MM.1S (cell line): Measurements from ENCODE around the gene EPB41L1.

Experiments used
- DNase-seq: peaks from one replicate; pipeline ENCODE4 v3.0.0-alpha.2; 2015
- H2AFZ ChIP-seq: fragments of 300-600 bp; sonication (generic); 2 replicates; pipeline ENCODE4 v1.6.0; 2016; ENCODE audit warnings: antibody characterized with exemption, low read length
- H3F3A ChIP-seq: fragments of 300-600 bp; sonication (generic); 2 replicates; pipeline ENCODE4 v1.6.1; 2016; ENCODE audit warnings: mild to moderate bottlenecking, antibody characterized with exemption, low read length, moderate library complexity, mixed read lengths; ENCODE audit not compliant: insufficient read depth
- H3K27ac ChIP-seq: fragments of 300-600 bp; sonication (generic); 2 replicates; pipeline ENCODE4 v1.5.1; 2016; ENCODE audit warnings: mild to moderate bottlenecking, low read length
- H3K27me3 ChIP-seq: fragments of 300-600 bp; sonication (generic); replicated peaks from 2 replicates; pipeline ENCODE4 v1.6.0; 2016; ENCODE audit warnings: low read length; ENCODE audit not compliant: insufficient read depth
- H3K36me3 ChIP-seq: fragments of 300-600 bp; sonication (generic); replicated peaks from 2 replicates; pipeline ENCODE4 v1.6.1; 2016; ENCODE audit warnings: mild to moderate bottlenecking, low read length, mixed read lengths; ENCODE audit not compliant: insufficient read depth
- H3K4me1 ChIP-seq: fragments of 300-600 bp; sonication (generic); 2 replicates; pipeline ENCODE4 v1.6.1; 2016; ENCODE audit warnings: low read length, mixed read lengths
- H3K4me2 ChIP-seq: fragments of 300-600 bp; sonication (generic); 2 replicates; pipeline ENCODE4 v1.6.0; 2016; ENCODE audit warnings: low read depth, low read length
- H3K4me3 ChIP-seq: fragments of 300-600 bp; sonication (generic); 2 replicates; pipeline ENCODE4 v1.5.1; 2016; ENCODE audit warnings: low read length, mixed read lengths
- H3K79me2 ChIP-seq: fragments of 300-600 bp; sonication (generic); 2 replicates; pipeline ENCODE4 v1.6.1; 2016; ENCODE audit warnings: mixed run types, low read length, mixed read lengths
- H3K9ac ChIP-seq: fragments of 300-600 bp; sonication (generic); 2 replicates; pipeline ENCODE4 v1.6.1; 2016; ENCODE audit warnings: low read length, mixed read lengths
- H3K9me2 ChIP-seq: fragments of 300-600 bp; sonication (generic); replicated peaks from 2 replicates; pipeline ENCODE4 v1.6.1; 2016; ENCODE audit warnings: mild to moderate bottlenecking, low read length, mixed read lengths; ENCODE audit not compliant: insufficient read depth
- H3K9me3 ChIP-seq: fragments of 300-600 bp; sonication (generic); replicated peaks from 2 replicates; pipeline ENCODE4 v1.6.1; 2016; ENCODE audit warnings: mild to moderate bottlenecking, low read length, mixed read lengths; ENCODE audit not compliant: insufficient read depth
- H4K20me1 ChIP-seq: fragments of 300-600 bp; sonication (generic); 2 replicates; pipeline ENCODE4 v1.6.1; 2016; ENCODE audit warnings: mild to moderate bottlenecking, low read length, moderate library complexity, mixed read lengths; ENCODE audit not compliant: insufficient read depth
- CTCF ChIP-seq: fragments of 300-600 bp; sonication (generic); IDR thresholded peaks from 2 replicates; pipeline ENCODE4 v1.5.1; 2016; ENCODE audit warnings: antibody characterized with exemption, low read length, mixed read lengths
- EZH2 ChIP-seq: fragments of 300-600 bp; sonication (generic); optimal IDR thresholded peaks from 2 replicates; pipeline ENCODE3; 2017; ENCODE audit warnings: low read depth, mild to moderate bottlenecking, antibody characterized with exemption, low read length, mixed read lengths
- EZH2phosphoT487 ChIP-seq: fragments of 300-600 bp; sonication (generic); IDR thresholded peaks from 2 replicates; pipeline ENCODE4 v1.6.1; 2018; ENCODE audit warnings: antibody characterized with exemption, low read length

The EPB41L1 gene

GRCh38 chr20:36132802-36133211, 21.7 kb upstream of the EPB41L1 start:
- no peaks in the 10 kb centered on the region for H4K20me1 ChIP-seq
- no peaks in the 10 kb centered on the region for H3F3A ChIP-seq
- H2AFZ ChIP-seq = no peak overlapping the region
- no peak overlapping the region for H3K4me2 ChIP-seq
- no peak for DNase-seq
- no peaks in the 10 kb centered on the region for H3K36me3 ChIP-seq
- no peaks in the 10 kb centered on the region for H3K79me2 ChIP-seq
- H3K9me2 ChIP-seq = no peaks in the 10 kb centered on the region
- H3K27me3 ChIP-seq = no peaks in the 10 kb centered on the region
- H3K27ac ChIP-seq = no peak overlapping the region
- H3K9ac ChIP-seq = no peak overlapping the region
- H3K4me3 ChIP-seq = no peak overlapping the region
- H3K9me3 ChIP-seq = no peaks in the 10 kb centered on the region
- no peak for TF ChIP-seq EZH2
- TF ChIP-seq EZH2phosphoT487 = no peak
- TF ChIP-seq CTCF = no peak
- H3K4me1 ChIP-seq = no peaks in the 10 kb centered on the region

- H3K4me1 ChIP-seq = peaks cover 2% of the 10 kb centered on the region
- H3F3A ChIP-seq = peaks cover 1% of the 10 kb centered on the region; the same call in 1 of the 2 replicates
- no peaks in the 10 kb centered on the region for H3K9me3 ChIP-seq
- H2AFZ ChIP-seq = no peak overlapping the region
- DNase-seq = no peak
- H4K20me1 ChIP-seq = no peaks in the 10 kb centered on the region
- H3K4me3 ChIP-seq = no peak overlapping the region
- TF ChIP-seq EZH2 (no peak), CTCF (no peak), EZH2phosphoT487 (no peak)
- no peak overlapping the region for H3K9ac ChIP-seq
- no peaks in the 10 kb centered on the region for H3K79me2 ChIP-seq
- H3K27me3 ChIP-seq = no peaks in the 10 kb centered on the region
- no peaks in the 10 kb centered on the region for H3K36me3 ChIP-seq
- H3K9me2 ChIP-seq = no peaks in the 10 kb centered on the region
- H3K27ac ChIP-seq = no peak overlapping the region
- no peak overlapping the region for H3K4me2 ChIP-seq
Measured at GRCh38 chr20:36133821-36134220, 20.7 kb upstream of the EPB41L1 start.

- Histone ChIP-seq H4K20me1 (no peaks in the 10 kb centered on the region), H3K27me3 (no peaks in the 10 kb centered on the region), H3K4me3 (no peak overlapping the region), H2AFZ (no peak overlapping the region), H3K27ac (no peak overlapping the region), H3F3A (peaks cover 7% of the 10 kb centered on the region; the same call in 1 of the 2 replicates), H3K9me2 (no peaks in the 10 kb centered on the region), H3K4me1 (peaks cover 5% of the 10 kb centered on the region), H3K4me2 (no peak overlapping the region), H3K9me3 (no peaks in the 10 kb centered on the region), H3K79me2 (no peaks in the 10 kb centered on the region), H3K36me3 (no peaks in the 10 kb centered on the region), H3K9ac (no peak overlapping the region)
- DNase-seq = no peak
- TF ChIP-seq CTCF = no peak
- TF ChIP-seq EZH2 = no peak
- TF ChIP-seq EZH2phosphoT487 = no peak
Measured at GRCh38 chr20:36135159-36135558, 19.4 kb upstream of the EPB41L1 start.
